NCI-H1436 (cell line): ENCODE results near the gene MAPK1.
"Not testable (repeated sequence)": the region's sequence is repeated elsewhere in the genome, so short reads cannot be mapped to it uniquely, and the experiment has no call there.

Experiments
- DNase-seq: peaks from one replicate; lab custom pipeline; 2025; lab: John Stamatoyannopoulos, UW

The MAPK1 gene

DNA sequence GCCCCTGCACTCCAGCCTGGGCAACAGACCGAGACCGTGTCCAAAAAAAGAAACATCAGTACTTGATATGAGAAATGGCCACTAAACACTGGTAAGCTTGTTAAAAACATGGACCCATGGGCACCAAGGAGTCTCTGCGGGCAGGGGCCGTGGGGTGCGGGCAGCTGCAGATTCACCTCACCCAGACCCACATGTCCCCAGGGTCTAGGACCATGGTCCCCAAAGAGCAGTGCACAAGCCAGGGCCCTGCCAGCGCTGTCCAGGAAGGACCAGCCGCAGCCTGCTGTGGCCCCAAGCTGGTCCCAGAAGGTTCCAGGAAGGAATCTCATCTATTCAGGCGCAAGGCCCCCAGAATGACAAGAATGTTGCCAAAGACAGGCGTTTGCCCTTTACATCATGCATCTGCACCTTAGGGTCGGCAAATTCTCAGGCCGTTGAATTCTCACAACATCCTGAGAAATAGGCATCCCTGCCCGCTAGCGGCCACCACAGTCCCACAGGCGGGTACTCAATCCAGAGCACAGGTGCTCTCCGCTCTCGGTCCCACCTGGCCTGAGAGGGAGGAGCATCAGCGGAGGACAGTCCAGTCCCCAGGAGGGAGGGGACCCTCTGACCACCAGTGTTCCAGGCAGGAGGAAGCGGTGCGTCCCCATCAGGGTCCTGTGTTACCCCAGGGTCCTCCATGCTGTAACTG is 141.3 kb downstream of the MAPK1 start:
- DNase-seq, result no peak

DNA sequence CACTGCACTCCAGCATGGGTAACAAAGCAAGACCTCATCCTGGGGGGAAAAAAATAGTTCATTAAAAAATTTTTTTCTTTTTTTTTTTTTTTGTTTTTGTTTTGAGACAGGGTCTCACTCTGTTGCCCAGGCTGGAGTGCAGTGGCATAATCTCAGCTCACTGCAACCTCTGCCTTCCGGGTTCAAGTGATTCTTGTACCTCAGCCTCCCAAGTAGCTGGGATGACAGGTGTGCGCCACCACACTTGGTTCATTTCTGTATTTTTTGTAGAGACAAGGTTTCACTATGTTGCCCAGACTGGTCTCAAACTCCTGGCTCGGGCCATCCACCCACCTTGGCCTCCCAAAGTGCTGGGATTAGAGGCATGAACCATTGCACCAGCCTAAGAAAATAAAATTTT is 142.9 kb downstream of the MAPK1 start:
- not testable (repeated sequence) for DNase-seq

DNA sequence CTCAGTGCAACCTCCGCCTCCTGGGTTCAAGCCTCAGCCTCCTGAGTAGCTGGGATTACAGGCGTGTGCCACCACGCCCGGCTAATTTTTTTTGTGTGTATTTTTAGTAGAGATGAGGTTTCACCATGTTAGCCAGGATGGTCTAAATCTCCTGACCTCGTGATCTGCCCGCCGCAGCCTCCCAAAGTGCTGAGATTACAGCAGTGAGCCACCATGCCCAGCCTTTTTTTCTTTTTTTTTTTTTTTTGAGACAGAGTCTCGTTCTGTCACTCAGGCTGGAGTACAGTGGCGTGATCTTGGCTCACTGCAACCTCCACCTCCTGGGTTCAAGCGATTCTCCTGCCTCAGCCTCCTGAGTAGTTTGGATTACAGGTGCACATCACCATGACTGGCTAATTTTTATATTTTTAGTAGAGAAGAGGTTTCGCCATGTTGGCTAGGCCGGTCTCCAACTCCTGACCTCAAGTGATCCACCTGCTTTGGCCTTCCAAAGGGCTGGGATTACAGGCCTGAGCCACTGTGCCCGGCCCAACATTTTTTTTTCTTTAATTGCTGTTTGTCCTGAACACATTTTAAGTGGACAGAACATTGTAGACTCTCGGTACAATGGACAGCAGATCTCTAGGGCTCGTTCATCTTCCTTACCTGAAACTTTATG is 146.1 kb downstream of the MAPK1 start:
- not testable (repeated sequence) for DNase-seq

DNA sequence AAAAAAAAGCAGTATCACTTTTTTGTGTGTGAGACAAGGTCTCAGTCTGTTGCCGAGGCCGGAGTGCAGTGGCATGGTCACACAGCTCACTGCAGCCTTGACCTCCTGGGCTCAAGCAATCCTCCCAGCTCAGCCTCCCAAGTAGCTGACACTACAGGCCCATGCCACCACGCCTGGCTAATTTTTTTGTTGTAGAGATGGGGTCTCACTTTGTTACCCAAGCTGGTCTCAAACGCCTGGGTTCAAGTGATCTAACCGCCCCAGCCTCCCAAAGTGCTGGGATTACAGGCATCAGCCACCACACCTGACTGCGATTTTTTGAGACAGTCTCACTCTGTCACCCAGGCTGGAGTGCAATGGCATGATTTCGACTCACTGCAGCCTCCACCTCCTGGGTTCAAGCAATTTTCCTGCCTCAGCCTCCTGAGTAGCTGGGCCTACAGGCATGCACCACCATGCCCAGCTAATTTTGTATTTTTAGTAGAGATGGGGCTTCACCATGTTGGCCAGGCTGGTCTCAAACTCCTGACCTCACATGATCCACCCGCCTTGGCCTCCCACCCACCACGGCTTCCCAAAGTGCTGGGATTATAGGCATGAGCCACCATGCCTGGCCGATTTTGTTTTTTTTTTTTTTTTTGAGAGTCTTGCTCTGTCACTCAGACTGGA is 147.1 kb downstream of the MAPK1 start:
- DNase-seq, result not testable (repeated sequence)

DNA sequence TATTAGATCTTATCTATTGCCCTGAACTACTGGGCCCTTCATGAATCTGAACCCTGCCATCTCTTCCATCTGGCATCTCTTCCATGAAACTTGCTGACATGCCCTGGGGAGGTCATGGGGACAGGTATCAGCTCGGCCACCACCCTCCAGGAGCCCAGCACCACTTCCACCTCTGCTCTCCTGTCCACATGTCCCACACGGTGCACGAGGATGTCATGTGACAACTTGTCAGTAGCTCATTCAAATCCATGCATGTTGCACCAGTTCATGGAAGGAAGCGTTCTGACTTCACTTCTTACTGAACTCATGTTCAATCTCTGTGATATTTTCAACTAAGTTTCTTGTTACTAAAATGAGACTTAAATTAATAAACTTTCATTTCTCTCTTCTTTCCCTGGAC is 148.4 kb downstream of the MAPK1 start:
- DNase-seq, result no peak

DNA sequence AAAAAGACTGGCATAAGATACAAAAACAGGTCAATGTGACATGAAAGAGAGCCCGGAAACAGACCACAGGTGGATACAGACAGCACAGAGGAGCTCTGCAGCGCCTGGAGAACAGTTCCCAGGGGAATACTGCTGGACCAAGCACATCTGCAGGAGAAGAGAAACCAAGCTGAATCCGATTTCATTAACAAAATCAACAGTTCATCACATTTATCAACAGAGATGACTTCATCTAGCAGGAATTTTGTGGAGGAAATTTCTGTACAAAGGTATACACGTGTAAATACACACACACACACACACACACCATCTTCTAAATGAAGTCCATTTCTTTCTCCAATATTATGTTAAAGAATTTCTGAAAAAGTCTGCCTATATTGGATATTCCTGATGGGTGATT is 148.9 kb downstream of the MAPK1 start:
- no peak for DNase-seq

DNA sequence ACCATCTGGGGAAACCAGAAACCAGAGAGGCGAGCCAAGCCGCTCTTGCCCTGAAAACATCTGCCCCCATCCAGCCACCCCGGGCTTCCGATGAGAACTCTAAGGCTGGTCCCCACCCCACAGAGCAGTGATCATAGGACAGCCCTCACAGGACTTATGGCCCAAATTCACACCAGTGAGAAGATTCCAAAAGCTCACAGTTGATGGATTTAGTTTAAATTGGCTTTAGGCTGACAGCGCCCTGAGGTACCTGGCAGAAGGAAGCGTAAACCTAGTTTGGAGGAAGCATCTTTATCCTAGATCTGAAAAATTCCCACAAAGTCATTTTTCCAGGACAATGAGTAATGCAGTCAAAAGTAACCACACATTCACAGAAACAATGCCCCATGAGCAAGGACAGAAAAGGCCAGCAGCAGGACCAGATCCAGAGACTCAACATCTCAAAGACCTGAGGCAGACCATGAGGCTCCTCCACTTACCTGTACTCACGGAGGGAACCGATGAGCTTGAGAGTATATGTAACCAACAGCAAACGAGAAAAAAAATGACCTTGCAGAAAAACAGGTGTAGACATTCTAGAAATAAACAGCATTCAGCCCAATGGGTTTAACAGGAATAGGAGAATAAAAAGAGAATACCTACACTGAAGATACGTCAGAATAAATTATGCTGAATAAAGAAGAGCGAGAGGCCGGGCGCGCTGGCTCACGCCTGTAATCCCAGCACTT is 150.9 kb downstream of the MAPK1 start:
- not testable (repeated sequence) for DNase-seq

DNA sequence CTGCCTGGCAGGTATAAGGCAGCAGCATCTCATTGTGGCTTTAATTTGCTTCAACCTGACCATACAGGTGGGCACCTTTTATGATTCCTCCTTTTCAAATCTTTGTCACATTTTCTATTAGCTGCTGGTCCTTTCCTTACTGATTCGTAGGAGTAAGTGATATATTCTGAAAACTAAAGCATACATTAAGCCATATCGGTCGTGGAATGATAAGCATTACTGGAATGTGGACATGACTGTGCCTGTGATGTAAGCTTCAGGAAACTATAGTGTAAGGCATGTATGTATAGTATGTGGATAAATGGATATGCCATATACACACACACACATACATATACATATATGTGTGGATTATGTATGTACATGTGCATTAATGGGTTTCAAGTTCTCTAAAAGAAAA is 152.7 kb downstream of the MAPK1 start:
- no peak for DNase-seq

DNA sequence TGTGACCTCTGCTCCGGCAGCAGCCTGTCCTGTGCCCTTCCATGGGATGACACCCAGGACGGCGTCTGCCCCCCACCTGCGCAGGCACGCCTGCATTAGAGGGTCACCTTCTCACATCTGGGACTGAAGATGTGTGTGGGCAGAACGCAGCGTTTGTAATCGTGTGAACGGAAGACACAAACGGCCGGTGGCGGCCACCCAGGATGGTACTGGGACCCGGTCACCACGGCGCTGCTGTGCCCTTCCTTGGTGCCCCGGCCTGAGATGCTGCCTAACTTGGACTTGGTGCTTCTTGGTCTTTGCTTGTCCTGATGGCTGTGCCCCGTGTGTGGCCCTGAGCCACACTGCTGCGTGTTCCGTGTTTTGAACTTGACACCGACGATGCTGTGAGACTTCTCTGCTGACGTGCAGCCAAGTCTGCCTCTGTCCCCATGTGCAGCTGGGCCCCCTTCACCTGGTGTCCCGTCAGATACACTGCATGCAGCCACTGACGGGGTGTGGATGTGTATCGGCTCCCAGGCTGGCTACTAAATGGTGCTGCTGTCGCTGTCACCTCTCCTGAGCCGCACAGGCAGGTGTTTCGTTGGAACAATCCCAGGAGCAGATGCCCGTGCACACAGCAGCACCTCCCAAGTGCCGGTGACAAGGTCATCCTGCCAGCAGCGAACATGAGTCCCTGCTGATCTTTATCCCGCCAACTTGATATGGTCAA is 153.2 kb downstream of the MAPK1 start:
- DNase-seq, result no peak

DNA sequence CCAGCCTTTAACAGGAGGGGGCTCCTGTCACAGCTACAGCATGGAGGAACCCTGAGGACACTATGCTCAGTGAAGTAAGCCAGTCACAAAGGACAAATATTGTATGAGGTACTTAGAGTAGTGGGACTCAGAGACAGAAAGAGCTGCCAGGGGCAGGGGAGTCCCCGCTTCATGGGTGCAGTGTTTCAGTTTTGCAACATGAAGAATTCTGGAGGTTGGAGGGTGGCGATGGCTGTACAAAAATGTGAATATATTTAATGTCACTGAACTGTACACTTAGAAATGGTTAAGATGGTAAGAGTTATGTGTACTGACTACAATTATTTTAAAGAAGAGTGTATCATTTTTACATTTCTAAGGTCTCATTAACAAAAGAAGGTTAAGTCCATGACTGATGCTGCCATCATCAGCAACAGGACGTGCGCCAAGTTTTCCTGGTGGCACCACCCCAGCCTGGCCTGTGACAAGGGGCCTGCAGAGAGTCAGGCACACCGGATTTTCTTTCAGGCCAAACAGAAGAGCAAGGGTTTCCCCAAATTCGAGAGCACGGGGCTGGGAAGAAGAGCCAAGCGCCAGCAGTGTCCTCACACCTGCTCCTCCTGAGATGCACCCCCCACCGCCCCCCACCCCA is 153.9 kb downstream of the MAPK1 start:
- DNase-seq, result no peak

DNA sequence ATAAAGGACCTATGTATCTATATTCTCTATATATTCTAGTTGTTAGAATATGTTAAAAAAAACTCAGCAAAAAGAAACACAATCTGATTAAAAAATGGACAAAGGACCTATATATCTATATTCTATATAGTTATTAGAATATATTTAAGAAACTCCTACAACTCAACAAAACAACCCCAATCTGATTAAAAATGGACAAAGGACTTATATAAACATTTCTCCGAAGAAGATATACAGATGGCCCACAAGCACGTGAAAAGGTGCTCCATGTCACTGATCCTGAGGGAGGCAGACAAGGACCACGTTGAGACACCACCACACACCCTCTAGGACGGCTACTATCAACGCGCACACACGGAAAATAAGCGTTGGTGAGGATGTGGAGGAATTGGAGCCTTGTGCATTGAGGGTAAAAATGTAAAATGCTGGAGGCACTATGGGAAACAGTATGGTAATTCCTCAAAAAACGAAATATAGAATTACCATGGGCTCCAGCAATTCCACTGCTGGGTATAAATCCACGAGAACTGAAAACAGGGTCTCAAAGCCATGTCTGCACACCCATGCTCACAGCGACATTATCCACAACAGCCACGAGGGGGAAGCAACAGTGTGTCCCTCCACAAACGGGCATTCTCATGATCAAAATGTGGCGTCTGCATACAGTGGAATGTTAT is 154.6 kb downstream of the MAPK1 start:
- DNase-seq, result peak; percentile 8

DNA sequence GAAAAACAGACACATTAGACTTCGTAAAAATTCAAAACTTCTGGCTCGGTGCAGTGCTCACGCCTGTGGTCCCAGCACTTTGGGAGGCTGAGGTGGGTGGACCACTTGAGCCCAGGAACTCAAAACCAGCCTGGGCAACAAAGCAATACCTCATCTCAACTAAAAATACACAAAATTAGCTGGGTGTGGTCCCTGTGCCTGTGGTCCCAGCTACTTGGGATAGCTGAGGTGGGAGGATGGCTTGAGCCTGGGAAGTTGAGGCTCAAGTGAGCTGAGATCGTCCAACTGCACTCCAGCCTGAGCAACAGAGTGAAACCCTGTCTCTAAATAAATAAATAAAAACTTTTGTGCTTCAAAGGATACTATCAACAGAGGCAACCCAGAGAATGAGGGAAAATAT is 155.6 kb downstream of the MAPK1 start:
- DNase-seq, result no peak

DNA sequence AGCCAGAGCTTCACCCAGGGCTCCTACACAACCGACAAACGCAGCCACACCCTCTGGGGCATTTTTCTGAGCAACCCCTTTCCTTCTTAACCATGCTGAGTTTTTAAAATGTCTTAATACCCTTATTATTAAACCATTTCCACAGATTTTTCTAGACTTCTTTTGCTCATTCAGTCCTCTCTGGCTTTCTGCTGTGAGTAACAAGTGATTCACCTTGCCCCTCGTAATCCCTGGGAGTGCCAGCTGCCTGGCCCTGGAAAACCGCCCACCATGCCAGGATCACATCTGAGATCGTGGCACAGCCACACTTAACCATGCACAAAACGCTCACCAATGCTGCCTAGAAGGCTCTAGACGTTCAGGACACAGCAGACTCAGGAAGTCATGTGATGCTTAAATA is 157.3 kb downstream of the MAPK1 start:
- no peak for DNase-seq

DNA sequence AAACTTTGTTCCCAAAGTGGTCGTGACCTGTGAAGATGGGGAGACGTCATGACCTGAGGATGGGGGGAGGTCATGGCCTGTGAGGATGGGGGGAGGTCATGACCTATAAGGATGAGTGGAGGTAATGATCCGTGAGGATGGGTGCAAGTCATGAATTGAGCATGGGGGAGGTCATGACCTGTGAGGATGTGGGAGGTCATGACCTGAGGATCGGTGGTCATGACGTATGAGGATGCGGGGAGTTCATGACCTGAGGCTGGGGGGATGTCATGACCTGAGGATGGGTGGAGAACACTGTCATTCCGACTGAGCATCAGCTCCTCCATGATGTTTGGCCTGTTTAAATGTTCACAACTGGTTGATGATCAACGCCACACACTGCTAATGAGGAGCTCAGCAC is 157.8 kb downstream of the MAPK1 start:
- DNase-seq, result no peak

DNA sequence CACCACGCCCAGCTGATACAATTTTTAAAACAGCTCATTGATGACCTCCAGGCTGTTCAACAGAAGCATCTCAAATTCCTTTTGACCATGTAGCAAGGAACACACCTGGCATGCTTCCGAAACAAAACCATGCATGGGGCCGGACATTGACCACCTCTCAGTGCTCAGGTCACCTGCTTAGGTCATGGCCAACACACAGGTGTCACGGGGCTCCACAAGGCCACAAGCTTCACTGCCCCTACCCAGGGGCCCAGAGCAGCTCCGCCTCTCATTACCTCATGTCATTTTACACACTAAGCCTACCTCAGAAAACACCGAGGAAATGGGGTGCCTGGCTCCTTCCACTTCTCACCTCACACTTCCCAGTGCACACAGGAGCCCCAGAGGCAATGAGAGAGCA is 158.5 kb downstream of the MAPK1 start:
- no peak for DNase-seq

DNA sequence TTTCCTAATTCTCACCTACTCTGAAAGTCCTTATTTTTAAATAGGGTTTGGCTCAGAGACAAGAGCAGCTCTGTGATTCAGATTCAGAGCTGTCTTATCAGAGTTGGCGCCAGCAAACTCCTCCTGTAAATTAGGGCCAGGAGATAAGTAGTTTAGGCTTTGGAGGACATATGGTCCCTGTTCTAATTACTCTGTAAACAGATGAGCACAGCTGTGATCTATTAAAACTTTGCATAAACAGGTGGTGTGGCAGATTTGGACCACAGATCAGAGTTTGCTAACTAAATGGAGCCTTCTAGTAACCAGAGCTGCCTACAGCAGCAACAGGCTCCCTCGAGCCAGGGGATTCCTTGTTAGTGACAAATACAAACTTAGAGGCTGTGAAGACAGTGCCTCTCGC is 159.8 kb downstream of the MAPK1 start:
- DNase-seq, result no peak
